T-helper 1 cell (primary cell): ENCODE measurements around the gene FOXO3.
"Not testable (repeated sequence)": the region's sequence is repeated elsewhere in the genome, so short reads cannot be mapped to it uniquely, and the experiment has no call there.

Experiments used
- DNase-seq, 5 donors: peaks; one replicate each; pipeline ENCODE4 v3.0.0-alpha.2; 2012 to 2020
- total RNA-seq, 4 donors: gene quantifications; one replicate each; lab custom pipeline; 2026; lab: John Stamatoyannopoulos, UW

Gene FOXO3
- total RNA-seq, result 53.1 to 83.7 (median 60.2) reads per million in 4 donors

DNA sequence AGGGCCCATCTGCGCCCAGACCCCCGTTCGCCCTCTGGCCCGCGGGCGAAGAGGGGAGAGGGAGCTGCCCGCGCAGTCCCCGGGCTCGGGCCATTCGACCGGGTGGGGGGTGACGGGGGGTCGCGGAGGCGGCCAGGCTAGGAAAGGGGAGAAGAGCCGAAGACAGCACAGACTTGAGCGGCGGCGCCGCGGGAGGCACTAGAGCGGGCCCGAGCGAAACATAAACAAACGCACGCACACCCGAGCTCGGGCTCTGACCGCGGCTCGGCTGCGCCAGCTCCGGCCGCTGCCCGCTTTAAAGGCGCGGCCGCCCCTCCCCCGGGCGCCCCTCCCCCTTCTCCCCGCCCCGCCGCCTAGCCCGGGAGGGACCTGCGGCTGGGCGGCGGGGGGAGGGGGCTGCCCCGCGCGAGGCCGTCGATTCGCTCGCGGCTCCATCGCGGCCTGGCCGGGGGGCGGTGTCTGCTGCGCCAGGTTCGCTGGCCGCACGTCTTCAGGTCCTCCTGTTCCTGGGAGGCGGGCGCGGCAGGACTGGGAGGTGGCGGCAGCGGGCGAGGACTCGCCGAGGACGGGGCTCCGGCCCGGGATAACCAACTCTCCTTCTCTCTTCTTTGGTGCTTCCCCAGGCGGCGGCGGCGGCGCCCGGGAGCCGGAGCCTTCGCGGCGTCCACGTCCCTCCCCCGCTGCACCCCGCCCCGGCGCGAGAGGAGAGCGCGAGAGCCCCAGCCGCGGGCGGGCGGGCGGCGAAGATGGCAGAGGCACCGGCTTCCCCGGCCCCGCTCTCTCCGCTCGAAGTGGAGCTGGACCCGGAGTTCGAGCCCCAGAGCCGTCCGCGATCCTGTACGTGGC lies at the start of gene FOXO3:
FOXO3 (plus strand) TSS at position 455 of the 846 bp plus-strand sequence; CDS start at position 747, 292 bp downstream.
- DNase-seq, result peak; percentile 48 to 74 (median 61)

DNA sequence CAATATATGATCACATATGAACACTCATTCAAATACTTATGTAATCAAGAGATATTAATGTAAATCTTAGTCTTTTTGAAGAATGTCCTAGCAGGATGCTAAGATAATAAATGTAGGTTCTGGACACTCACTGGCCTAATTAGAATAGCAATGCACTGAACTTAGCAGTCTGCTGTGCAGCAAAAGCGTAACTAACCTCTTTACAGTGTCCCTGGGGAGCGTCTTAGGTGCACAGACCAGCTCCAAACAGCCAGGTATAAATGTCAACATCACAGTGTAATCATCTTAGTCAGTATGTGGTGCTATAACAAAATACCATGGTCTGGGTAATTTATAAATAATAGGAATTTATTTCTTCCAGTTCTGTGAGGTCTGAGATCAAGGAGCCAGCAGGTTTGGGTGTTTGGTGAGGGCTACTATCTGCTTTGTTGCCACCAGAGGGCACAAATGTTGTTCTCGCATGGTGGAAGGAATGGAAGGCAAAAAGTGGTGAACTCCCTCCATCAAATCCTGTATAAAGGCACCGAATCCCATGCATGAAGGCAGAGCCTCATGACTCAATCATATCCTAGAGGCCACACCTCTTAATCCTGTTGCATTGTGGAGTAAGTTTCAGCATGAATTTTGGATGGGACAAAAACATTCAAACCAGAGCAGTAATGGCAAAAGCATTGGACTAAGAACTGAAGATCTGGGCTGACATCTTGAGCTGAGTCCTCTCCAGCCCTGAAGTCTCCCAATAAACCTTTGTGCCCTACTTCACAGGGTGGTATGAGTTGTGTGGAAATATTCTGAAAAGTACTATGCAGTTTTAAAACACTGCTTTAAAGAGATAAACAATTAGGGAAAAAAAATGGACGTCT lies 41.8 kb upstream of the FOXO3 start:
- DNase-seq, result no peak

DNA sequence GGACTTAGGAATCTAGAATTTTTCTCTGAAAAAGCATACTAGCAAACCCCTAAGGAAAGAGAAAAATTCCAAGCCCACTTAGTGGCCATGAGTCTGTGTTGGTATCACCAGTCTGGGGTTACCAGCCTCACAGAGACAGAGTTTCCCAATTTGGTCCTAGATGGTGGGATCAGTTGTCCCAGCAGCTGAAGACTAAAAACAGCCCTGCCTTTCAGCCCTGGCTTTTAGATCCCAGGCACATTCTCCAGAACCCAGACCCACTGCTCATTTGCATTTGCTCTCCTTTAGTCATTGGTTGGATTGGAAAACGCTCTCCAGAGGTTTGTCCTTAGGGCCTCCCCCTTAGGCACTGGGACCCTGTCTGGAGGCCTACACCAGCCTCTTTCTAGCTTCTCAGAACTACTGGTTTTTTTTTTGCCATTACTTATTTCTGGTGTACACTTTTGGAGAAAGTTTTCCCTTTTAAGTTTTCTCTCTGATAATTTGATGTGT lies 39.1 kb upstream of the FOXO3 start:
- DNase-seq, result no peak

DNA sequence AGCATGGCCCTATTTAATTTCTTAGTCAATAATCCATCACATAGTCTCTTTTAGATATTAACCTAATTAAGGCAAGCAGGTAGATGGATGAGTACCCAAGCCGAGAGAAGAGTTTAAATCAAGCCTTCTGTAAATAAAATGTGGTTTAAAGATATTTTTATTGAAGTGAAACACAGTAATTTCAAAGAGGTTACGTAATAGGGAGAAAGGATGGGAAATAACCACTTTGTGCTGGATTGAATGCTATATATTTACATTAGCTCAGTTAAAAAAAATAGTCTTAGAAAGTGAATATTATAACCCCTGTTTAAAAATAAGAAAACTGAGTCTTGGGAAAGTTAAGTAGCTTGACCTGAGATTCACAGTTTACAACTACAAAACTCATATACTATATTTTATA lies 37.0 kb upstream of the FOXO3 start:
- no peak for DNase-seq

DNA sequence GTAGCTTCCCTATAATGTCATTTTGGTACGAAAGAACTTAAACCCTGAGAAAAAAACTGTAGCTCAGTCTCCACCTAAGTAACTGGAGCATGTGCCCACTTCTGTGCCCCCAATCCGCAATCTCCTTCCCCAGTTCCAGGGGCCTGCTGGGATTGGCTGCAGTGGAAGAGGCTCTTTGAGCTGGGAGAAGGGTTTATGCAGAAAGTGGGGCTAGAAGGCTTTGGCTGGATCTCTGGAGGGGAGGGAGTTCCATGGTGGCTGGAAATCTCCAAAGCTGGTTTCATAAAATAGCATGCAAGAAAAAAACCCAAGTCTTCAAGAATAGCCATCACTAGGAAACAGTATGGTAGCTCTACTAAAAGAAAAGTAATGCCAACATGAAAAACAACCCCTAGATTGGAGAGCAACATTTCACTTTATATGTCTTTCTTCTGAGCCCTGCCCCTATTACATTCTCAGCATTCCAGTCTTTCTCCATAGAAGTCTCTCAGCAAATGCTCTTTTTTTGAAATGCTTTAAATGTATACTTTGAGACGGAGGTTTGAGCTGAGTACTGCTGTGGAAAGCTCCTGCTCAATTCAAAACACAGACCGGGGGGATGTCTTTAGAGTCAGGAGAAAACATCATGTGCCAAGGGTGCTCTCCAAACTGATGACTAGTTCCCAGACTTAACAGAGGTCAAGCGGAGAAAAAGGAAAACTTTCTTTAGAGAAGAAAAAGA lies 36.0 kb upstream of the FOXO3 start:
- no peak for DNase-seq

DNA sequence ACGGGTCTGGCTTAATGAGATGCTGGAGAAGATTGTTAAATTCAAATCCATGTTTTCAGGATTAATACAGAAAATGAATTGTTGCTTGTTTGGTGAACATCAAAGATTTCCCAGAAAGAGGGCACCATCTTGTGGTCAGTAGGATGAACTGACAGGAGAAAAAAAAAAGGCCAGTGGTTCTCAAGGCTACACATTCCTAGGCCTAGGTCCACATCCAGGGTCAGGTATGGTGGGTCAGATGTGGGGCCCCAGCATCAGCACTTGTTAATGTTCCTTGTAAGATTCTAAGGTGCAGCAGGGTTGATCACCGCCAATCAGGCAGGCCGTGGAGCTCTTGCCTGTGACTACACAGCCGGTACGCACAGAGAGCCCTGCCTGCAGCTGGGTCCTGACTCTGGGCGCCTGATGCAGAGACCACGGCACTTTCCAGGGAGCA lies 34.0 kb upstream of the FOXO3 start:
- peak in 1 of 5 donors; percentile 11 for DNase-seq

DNA sequence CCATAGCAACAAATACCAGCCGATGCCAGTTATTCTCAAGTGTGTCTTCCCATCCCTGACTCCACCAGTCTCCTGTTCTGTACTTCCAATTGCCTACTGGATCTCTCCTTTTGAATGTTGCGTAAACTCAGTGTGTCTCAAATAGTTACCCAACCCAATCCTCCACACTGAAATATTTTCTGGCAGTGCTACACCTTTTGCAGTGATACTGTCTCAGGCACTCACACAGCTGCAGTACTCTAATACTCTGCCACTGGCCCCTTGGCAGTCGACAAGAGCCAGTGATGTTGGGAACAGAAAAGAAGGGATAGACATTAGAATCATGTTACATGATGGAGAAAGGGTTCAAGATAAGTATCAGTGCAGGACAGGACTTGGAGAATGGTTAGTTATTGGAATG lies 31.8 kb upstream of the FOXO3 start:
- no peak for DNase-seq

DNA sequence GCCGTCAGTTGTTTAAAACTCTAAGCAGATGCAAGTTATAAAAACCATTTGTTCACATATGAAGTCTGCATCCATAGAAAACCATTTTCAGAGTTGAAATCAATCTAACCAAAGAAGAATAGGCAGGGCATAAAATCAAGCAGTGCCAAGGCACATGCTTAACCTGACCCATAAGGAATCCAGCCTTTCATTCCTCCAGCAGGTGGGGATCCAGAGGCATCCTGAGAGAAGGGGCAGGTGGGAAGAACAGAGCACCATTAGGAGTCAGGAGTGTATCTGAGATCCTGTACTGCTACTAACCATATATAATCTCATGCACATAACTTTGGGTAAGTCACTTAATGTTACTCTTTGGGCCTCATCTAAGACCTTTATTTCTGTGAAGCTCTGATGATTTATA lies 29.4 kb upstream of the FOXO3 start:
- no peak for DNase-seq

DNA sequence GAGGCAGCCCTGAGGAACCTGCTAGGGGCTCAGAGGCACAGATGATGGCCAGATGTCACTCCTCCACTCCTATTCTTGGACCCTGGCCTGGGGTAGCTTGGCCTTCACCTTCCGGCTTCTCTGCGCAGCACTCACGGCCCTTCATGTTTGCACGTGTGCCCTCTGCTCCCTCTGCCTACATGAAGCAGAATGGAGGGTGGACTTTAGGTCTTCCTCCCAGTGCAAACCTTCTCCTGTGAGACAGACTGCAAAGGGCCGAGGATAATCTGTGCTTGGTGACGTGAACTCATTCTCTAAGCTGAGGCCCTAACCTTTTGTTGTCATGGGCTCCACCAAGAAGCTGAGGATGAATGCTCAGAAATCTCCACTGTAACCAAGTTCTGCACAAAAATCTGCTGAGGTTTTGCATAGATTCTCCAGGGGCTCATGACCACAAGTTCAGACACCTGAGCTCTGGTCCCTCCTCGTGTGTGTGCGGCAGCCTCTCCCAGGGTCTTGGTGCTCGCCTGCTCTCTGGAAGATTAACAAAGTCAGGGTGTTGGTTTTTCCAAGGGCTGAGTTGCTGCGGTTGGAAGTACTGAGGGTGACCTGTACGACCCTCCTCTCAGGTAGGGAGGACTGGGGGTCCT lies 25.5 kb upstream of the FOXO3 start:
- no peak for DNase-seq

DNA sequence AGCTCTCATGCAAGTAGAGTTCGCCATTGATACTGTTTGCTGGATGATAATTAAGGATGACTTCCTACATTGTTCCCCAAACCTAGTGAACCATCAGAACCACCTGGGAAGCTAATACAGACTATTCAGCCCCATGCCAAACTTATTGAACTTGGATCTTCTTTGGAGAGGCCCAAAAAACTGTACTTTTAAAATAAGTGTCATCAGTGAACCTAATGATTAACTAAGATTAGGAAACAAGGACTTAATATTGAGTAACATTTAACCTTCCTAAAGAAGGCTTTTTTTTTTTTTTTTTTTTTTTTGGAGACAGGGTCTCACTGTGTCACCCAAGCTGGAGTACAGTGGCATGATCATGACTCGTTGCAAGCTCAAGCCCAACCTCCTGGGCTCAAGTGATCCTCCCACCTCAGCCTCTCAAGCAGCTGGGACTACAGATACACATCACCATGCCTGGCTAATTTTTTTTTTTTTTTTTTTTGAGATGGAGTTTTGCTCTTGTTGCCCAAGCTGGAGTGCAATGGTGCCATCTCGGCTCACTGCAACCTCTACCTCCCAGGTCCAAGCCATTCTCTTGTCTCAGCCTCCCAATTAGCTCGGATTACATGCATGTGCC lies 24.7 kb upstream of the FOXO3 start:
- DNase-seq, result not testable (repeated sequence)

DNA sequence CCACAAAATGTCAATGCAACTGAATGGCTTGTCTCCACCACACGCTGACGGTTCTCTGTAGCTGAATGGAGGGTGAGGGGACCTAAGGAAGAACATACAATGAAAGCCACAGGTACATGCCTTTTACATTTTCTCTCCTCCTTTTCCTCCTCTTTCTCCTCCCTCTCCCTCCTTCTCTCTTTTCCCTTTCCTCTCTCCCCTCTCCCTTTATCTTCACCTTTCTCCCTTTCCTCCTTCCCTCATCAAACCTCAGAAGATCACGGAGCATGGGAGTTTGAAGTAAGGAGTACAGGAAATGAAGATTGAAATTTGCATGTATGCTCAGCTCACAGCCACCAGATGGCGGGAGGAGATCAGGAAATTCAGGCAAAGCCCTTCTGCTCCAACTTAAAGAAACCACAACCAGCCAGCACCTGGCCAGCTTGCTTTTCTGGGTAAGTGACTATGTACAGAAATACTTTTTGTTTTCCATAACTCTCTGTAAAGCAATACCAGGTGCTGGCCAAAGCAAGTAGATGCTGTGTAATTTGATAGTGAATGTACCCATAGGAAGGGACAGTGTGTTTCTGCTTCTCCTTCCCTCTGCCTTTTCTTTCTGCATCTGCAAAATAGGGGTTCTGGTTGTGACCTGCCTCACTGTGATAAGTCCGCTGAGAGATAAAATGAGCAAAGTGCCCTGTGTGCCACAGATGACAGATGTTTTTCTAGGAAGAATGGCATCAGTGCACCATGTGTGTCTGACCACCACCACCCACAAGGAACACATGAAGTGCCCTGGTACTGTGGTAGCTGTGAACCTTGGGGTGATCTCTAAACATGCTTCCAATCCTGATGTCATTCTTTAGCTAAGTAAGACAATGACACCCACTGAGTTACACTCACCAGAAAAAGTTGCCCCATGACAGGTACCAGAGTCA lies 18.6 kb upstream of the FOXO3 start:
- peak; percentile 36 to 70 (median 61) for DNase-seq

DNA sequence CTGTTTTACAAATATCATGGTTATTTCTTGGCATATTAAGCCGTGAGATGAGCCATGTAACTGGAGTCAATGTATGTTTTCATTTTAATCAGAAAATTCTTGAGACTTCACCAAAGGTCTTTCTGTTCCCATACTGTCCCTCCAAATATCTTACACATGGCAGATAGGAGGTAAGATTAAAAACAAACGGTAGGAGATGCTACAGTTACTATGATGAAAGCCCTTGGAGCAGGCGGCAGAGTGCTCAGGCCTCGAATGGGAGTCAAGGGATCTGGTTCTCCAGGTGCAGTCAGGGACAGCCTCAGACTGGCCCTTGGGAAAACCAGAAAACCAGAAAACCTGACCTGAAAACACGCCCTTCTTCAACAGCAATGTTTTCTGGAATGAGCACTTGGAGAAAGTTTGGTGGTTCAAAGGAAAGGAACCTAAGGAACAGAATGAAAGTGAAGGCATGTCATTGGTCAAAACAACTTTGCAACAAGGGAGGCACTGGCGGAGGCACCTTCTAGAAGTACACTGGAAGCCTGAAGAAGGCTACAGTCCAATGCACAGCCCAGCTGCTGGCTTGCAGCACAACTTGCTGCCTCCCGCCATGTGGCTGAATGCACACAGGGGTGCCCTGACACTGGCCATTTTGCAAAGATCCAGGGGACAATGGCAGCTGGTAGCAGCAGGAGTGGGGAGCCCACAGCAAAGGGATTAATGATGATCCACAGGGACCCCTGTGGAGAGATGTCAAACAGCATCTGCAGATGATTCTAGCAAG lies 17.4 kb upstream of the FOXO3 start:
- DNase-seq, result no peak

DNA sequence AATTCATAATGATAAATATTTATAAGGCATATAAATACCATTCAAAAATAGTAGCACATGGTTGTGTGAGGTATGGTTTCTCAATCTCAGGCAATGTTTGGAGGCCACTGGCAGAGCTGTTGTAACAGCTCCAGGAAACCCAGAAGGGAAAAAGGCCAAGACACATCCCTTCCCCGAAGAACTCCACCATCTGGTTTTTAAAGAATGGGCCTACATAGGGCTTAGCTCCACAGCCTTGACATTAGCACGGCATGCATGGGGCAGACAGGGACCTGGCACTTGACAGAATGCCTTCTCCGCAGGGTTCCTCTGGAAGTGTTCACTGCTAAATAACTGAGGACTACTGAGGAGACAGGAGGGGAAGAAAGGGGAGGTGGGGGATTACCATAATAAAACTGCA lies 16.1 kb upstream of the FOXO3 start:
- DNase-seq, result no peak

DNA sequence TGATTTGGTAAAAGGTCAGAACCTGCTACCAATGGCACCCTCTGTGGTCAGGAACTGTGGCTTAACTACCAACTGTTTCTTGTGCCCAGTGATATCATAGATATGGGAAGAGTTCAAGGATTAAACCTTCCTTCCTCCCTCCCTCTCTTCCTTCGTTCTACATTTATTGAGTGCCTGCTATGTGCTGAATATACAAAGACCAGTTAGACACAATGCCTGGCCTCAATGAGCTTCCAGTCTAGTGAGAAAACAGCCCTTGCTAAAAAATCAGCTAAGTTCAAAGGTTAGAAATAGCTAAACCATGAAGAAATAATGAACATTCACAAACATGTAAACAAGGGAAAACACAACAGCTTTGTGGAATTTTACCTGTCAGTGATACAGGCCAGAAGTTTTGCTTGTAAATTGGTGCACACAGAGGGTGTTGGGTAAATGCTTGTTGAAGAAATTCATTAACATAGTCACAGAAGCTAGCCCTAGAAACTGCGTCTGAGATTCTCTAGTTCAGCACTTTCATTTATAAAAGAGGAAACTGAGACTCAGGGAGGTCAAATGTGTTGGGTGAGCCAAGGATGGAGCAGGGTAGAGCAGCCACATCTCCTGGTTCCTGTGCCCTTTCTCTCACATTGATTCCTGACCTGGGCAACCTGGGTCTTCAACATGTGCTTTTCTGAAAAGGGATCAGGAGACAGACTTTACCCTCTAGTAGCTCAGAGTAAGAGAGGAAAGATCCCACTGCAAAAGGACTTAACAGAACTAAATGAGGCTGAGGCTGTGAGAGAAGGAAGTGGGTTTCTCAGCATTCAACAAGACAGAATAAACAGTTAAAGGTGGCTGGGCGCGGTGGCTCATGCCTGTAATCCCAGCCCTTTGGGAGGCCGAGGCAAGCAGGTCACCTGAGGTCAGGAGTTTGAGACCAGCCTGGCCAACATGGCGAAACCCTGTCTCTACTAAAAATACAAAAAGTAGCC lies 14.4 kb upstream of the FOXO3 start:
- no peak for DNase-seq

DNA sequence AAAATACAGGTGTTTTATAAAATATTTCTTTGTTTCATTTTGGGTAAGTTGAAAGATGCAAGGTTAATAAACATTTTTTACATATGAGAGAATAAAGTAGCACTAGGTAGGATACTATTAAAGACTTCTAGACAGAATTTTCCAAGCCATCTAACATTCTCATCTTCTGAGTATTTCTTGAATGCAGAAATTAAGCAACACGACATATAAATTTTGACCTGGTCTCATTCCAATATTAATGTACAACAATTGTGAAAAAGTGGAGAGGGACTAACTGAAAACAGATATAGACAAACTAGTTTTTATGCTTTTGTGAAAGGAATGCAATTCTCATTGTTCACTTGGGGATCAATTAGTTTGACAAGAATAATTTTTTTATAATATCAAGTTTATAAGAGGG lies 11.5 kb upstream of the FOXO3 start:
- no peak for DNase-seq

DNA sequence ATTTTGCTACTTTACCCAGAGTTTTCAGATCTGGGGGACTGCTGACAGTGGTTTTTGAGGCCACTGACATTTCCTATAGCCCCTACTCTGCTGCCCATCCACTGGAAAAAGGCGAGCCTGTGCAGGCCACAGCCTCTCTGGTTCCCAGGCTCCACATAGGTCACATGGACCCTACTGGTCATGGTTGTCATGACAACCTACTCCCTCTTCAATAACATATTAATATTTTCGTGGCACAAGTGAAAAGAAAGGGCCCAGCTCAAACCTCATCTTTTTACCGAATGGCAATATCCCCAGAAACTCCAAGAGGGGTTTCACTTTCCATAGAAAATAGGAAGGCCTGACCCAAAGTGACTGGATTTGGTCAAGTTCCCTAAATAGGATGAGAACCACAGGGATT lies 11.0 kb upstream of the FOXO3 start:
- DNase-seq, result no peak

DNA sequence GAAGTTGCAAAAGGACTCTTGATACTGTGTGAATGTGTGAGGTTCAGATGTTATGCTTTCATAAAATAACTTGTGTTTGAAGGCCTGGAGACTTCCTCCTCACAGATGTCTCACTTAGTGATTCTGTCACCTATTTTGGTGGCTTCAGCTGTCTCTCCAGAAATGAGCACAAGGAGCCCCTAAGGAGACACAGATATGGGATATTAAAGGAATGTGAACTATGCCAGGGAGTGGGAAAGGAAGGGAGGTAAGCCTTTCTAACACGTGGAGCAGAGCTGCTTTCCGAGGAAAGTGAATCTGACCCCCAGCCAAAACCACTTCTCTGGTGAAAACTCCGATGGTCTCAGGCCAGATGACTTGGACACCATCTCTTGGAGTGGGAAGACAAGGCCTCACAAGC lies 10.5 kb upstream of the FOXO3 start:
- no peak for DNase-seq

DNA sequence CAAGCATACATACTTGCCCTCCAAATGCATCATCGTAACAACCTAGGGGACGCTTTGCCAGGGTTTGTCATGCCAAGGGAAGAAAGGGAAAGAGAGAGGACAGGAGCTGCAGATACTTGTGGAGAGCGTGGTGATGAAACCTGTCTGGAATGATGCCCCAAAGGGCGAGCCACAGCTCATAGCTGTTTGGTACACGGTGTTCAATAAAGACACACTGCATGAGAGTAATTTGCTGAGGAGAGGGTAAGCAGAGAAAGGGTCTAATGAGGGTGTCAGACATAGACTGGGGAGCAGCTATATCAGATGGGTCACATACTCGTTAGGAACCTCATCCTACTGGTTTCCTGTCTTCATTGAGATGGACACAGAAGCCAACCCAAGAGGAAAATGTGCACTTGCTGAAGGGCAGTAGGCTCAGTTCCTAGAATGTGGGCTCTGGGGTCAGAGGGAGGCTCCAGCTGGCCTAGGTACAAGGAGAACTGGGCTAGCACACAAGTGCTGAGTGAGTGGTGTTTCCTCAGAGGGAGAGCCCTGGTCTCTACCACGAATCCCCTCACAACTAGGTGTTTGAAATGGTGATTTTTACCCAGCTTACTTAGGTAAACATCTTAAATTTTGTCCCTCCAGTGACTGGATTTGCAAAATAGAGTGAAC lies 5.2 kb upstream of the FOXO3 start:
- DNase-seq, result no peak
